Ishikawa (cell line): ENCODE data around the gene OLIG1.

Experiments
- CEBPB ChIP-seq: IDR thresholded peaks from 2 replicates; pipeline ENCODE4 v1.6.1; 2012
- EGR1 ChIP-seq: IDR thresholded peaks from 2 replicates; pipeline ENCODE4 v1.6.1; 2012
- EP300 ChIP-seq: IDR thresholded peaks from 2 replicates; pipeline ENCODE4 v1.6.1; 2012; ENCODE audit warnings: borderline replicate concordance
- FOXM1 ChIP-seq: IDR thresholded peaks from 2 replicates; pipeline ENCODE4 v1.6.1; 2012; ENCODE audit warnings: low read depth, borderline replicate concordance
- RAD21 ChIP-seq: IDR thresholded peaks from 2 replicates; pipeline ENCODE4 v1.6.1; 2012; ENCODE audit warnings: low read depth
- TAF1 ChIP-seq: IDR thresholded peaks from 2 replicates; pipeline ENCODE4 v1.6.1; 2012; ENCODE audit warnings: low read depth, mild to moderate bottlenecking
- TF ChIP-seq, protein P1 (sequence below): IDR thresholded peaks from 2 replicates; pipeline ENCODE4 v1.6.1; 2012; ENCODE audit warnings: low read depth, mild to moderate bottlenecking

DNA sequence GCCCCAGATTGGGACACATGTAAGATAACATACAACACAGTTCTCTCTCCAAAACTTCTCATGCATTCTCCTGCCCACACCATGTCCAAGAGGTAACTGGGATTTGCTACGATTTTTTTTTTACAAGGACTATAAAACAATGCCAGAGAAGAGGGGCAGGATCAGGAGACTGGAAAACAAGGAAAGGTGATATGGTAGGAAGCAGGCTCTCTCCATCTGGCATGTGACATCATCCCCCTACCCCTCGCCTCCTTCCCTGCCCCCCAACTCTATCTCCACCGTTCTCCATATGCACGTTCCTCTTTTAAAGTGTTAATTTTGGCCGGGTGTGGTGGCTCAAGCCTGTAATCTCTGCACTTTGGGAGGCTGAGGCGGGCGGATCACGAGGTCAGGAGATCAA, 23.5 kb upstream of the OLIG1 start:
- TF ChIP-seq, protein P1, sequence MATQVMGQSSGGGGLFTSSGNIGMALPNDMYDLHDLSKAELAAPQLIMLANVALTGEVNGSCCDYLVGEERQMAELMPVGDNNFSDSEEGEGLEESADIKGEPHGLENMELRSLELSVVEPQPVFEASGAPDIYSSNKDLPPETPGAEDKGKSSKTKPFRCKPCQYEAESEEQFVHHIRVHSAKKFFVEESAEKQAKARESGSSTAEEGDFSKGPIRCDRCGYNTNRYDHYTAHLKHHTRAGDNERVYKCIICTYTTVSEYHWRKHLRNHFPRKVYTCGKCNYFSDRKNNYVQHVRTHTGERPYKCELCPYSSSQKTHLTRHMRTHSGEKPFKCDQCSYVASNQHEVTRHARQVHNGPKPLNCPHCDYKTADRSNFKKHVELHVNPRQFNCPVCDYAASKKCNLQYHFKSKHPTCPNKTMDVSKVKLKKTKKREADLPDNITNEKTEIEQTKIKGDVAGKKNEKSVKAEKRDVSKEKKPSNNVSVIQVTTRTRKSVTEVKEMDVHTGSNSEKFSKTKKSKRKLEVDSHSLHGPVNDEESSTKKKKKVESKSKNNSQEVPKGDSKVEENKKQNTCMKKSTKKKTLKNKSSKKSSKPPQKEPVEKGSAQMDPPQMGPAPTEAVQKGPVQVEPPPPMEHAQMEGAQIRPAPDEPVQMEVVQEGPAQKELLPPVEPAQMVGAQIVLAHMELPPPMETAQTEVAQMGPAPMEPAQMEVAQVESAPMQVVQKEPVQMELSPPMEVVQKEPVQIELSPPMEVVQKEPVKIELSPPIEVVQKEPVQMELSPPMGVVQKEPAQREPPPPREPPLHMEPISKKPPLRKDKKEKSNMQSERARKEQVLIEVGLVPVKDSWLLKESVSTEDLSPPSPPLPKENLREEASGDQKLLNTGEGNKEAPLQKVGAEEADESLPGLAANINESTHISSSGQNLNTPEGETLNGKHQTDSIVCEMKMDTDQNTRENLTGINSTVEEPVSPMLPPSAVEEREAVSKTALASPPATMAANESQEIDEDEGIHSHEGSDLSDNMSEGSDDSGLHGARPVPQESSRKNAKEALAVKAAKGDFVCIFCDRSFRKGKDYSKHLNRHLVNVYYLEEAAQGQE = no peak
- TF ChIP-seq EP300 (no peak), RAD21 (no peak), CEBPB (no peak), EGR1 (no peak), FOXM1 (no peak), TAF1 (no peak)
